Stimulated activated CD4-positive, alpha-beta T cell treated with anti-CD3 and anti-CD28 coated beads, Interleukin-1b, Interleukin-23, amount 100 ng/mL, for 48 hours (primary cell): ENCODE data around the gene NF1.
"Not testable (repeated sequence)": the region's sequence is repeated elsewhere in the genome, so short reads cannot be mapped to it uniquely, and the experiment has no call there.

ENCODE experiments used
- DNase-seq: peaks from one replicate; pipeline ENCODE4 v3.0.0-alpha.2; 2020

NF1 gene

GRCh38 chr17:31211352-31212012, 116.7 kb downstream of the NF1 start:
- no peak for DNase-seq

GRCh38 chr17:31216031-31216751, 121.4 kb downstream of the NF1 start:
- DNase-seq = no peak

- DNase-seq = no peak
Measured at GRCh38 chr17:31224366-31224765, 129.6 kb downstream of the NF1 start.

- no peak for DNase-seq
Measured at GRCh38 chr17:31225831-31226230, 131.1 kb downstream of the NF1 start.

- DNase-seq = no peak
Measured at GRCh38 chr17:31226373-31226772, 131.6 kb downstream of the NF1 start.

- no peak for DNase-seq
Measured at GRCh38 chr17:31226950-31227349, 132.2 kb downstream of the NF1 start.

GRCh38 chr17:31231852-31232251, 137.1 kb downstream of the NF1 start:
- no peak for DNase-seq

- DNase-seq = no peak
Measured at GRCh38 chr17:31235110-31235509, 140.3 kb downstream of the NF1 start.

- DNase-seq = no peak
Measured at GRCh38 chr17:31236137-31236536, 141.4 kb downstream of the NF1 start.

GRCh38 chr17:31236712-31237111, 141.9 kb downstream of the NF1 start:
- DNase-seq = no peak

GRCh38 chr17:31241116-31241515, 146.3 kb downstream of the NF1 start:
- no peak for DNase-seq

- no peak for DNase-seq
Measured at GRCh38 chr17:31248986-31249834, 154.4 kb downstream of the NF1 start.

- DNase-seq = no peak
Measured at GRCh38 chr17:31249835-31250141, 155.0 kb downstream of the NF1 start.

- DNase-seq = no peak
Measured at GRCh38 chr17:31250229-31250628, 155.5 kb downstream of the NF1 start.

GRCh38 chr17:31251105-31251969, 156.6 kb downstream of the NF1 start:
- DNase-seq = no peak

GRCh38 chr17:31251970-31252328, 157.2 kb downstream of the NF1 start:
- no peak for DNase-seq

GRCh38 chr17:31252741-31253140, 158.0 kb downstream of the NF1 start:
- no peak for DNase-seq

- DNase-seq = no peak
Measured at GRCh38 chr17:31254654-31255053, 159.9 kb downstream of the NF1 start.

GRCh38 chr17:31256936-31257335, 162.2 kb downstream of the NF1 start:
- DNase-seq = no peak

GRCh38 chr17:31260151-31260550, 165.4 kb downstream of the NF1 start:
- no peak for DNase-seq

GRCh38 chr17:31261601-31262000, 166.8 kb downstream of the NF1 start:
- no peak for DNase-seq

GRCh38 chr17:31262923-31263322, 168.1 kb downstream of the NF1 start:
- DNase-seq = not testable (repeated sequence)

GRCh38 chr17:31266042-31266441, 171.3 kb downstream of the NF1 start:
- no peak for DNase-seq
